ENCODE measurements around the gene PTPRN2. TPM values are rescaled to one million over a fixed set of nuclear protein-coding genes. Genes with fewer than 3 reads are reported as not detected.
A peak's percentile ranks its signal among the peaks of the same experiment; 100 is the strongest.

PTPRN2 gene
- total and polyA plus RNA-seq, 2 of the 13 experiments (the other 11 are each of a cell fraction or from before 2014, with no cell fraction given): 2.5 to 24.2 TPM

DNA sequence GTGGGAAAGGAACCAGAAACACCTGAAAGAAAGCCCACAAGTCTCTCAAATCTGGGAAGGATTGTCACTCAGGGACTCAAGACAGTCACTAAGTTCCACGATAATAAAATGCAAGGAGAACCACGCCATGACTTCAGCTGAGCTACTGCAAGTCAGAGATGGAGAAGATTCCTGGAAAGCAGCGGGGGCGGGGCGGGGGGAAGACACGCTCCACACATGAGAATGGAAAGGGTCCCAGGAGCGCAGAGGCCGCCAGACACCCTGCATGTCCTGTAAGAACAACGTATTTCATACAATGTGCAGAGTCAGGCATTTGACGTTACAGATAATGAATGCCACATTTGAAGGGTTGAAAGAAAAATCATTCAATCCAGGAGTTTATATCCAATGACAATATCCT is 448.1 kb downstream of the PTPRN2 start:
- 96% methylated on average over 10 of the region's 10 CpGs for WGBS (ENCODE audit: low lambda C conversion rate)
- TF ChIP-seq ZSCAN31 (CRISPR knock-in tag; IDR thresholded peaks at IDR 0.05; ENCODE audit: low read depth) (no peak), BCL6 (CRISPR knock-in tag; IDR thresholded peaks at IDR 0.05) (0 out of 2 replicates have a peak, but pooled peaks have one; percentile 31)
- H3K36me3 ChIP-seq (replicated peaks in 1 of 2; ENCODE audit: control insufficient read depth in 1 of 2, insufficient read depth in 2 of 2, low read length in 2 of 2): no peaks in the 10 kb centered on the region
- intact Hi-C loops (cut with micrococcal nuclease; ENCODE audit: unreplicated experiment) (no loop called here), in situ Hi-C loops (cut with HindIII; ENCODE audit: extremely low pct_ligation_motif_present, low pct_unique_long_range_greater_than_20kb) (no loop called here)
- no peak overlapping the region for H3K9ac ChIP-seq (ENCODE audit: insufficient read depth, low read depth, low read length)
- ATAC-seq (no peak), DNase-seq (ENCODE audit: low spot score) (no peak), FAIRE-seq (no peak)
- no peak overlapping the region for H2AFZ ChIP-seq (ENCODE audit: low read length)
- H3K27ac ChIP-seq (ENCODE audit: extremely low read length, insufficient read depth, low read length): no peak overlapping the region
- no peaks in the 10 kb centered on the region for H3K79me2 ChIP-seq (ENCODE audit: insufficient read depth, low read length)
- POLR2A ChIA-PET: no interaction called here
- H3K27me3 ChIP-seq (ENCODE audit: control insufficient read depth in 1 of 2, insufficient read depth in 2 of 2, low read length in 2 of 2): no peaks in the 10 kb centered on the region
- H3K4me2 ChIP-seq (ENCODE audit: low read depth, low read length): no peak overlapping the region
- H3K4me3 ChIP-seq (replicated peaks in 1 of 3; ENCODE audit: insufficient read depth in 1 of 3, low read depth in 2 of 3, low read length in 3 of 3): no peak overlapping the region
- H3K9me3 ChIP-seq (ENCODE audit: low read length): no peaks in the 10 kb centered on the region
- peaks cover 50% of the 10 kb centered on the region for H3K4me1 ChIP-seq (ENCODE audit: insufficient read depth, low read length)
- H4K20me1 ChIP-seq (ENCODE audit: insufficient read depth, low read length): no peaks in the 10 kb centered on the region; the same call in 1 of the 2 replicates
- BruUV-seq (replicated peaks): no TSS peak
- CTCF ChIA-PET (ENCODE audit: low intra/inter-chr PET ratio, low total read pairs): no interaction called here

DNA sequence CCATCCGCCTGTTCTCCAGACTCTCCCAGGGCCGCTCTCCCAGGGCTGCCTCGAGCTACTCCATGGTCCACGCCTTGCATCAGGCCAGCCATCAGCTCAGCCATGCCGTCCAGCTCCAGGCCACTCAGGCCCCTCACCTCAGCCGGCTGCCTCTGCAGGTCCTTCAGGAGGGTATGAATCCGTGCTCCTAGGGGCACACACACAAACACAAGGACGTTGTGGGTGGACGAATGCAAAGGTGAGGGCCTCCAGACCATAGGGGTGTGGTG is 449.4 kb downstream of the PTPRN2 start:
- no peak for DNase-seq (ENCODE audit: low spot score)
- ChIA-PET POLR2A (no interaction called here), CTCF (ENCODE audit: low intra/inter-chr PET ratio, low total read pairs) (no interaction called here)
- ATAC-seq: no peak
- no peak overlapping the region for H3K4me3 ChIP-seq (replicated peaks in 1 of 3; ENCODE audit: insufficient read depth in 1 of 3, low read depth in 2 of 3, low read length in 3 of 3)
- no peaks in the 10 kb centered on the region; the same call in 1 of the 2 replicates for H4K20me1 ChIP-seq (ENCODE audit: insufficient read depth, low read length)
- no peak overlapping the region for H2AFZ ChIP-seq (ENCODE audit: low read length)
- intact Hi-C loops (cut with micrococcal nuclease; ENCODE audit: unreplicated experiment) (no loop called here), in situ Hi-C loops (cut with HindIII; ENCODE audit: extremely low pct_ligation_motif_present, low pct_unique_long_range_greater_than_20kb) (no loop called here)
- peak overlapping the region; percentile 13 for H3K27ac ChIP-seq (ENCODE audit: extremely low read length, insufficient read depth, low read length)
- H3K9ac ChIP-seq (ENCODE audit: insufficient read depth, low read depth, low read length): no peak overlapping the region
- no peaks in the 10 kb centered on the region for H3K9me3 ChIP-seq (ENCODE audit: low read length)
- FAIRE-seq: no peak
- H3K4me1 ChIP-seq (ENCODE audit: insufficient read depth, low read length): peaks cover 38% of the 10 kb centered on the region
- WGBS (ENCODE audit: low lambda C conversion rate): 57% methylated on average over 6 of the region's 9 CpGs
- no TSS peak for BruUV-seq (replicated peaks)
- TF ChIP-seq, protein P1, sequence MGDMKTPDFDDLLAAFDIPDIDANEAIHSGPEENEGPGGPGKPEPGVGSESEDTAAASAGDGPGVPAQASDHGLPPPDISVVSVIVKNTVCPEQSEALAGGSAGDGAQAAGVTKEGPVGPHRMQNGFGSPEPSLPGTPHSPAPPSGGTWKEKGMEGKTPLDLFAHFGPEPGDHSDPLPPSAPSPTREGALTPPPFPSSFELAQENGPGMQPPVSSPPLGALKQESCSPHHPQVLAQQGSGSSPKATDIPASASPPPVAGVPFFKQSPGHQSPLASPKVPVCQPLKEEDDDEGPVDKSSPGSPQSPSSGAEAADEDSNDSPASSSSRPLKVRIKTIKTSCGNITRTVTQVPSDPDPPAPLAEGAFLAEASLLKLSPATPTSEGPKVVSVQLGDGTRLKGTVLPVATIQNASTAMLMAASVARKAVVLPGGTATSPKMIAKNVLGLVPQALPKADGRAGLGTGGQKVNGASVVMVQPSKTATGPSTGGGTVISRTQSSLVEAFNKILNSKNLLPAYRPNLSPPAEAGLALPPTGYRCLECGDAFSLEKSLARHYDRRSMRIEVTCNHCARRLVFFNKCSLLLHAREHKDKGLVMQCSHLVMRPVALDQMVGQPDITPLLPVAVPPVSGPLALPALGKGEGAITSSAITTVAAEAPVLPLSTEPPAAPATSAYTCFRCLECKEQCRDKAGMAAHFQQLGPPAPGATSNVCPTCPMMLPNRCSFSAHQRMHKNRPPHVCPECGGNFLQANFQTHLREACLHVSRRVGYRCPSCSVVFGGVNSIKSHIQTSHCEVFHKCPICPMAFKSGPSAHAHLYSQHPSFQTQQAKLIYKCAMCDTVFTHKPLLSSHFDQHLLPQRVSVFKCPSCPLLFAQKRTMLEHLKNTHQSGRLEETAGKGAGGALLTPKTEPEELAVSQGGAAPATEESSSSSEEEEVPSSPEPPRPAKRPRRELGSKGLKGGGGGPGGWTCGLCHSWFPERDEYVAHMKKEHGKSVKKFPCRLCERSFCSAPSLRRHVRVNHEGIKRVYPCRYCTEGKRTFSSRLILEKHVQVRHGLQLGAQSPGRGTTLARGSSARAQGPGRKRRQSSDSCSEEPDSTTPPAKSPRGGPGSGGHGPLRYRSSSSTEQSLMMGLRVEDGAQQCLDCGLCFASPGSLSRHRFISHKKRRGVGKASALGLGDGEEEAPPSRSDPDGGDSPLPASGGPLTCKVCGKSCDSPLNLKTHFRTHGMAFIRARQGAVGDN (CRISPR knock-in tag; IDR thresholded peaks at IDR 0.05): peak; percentile 39
- TF ChIP-seq, protein P2, sequence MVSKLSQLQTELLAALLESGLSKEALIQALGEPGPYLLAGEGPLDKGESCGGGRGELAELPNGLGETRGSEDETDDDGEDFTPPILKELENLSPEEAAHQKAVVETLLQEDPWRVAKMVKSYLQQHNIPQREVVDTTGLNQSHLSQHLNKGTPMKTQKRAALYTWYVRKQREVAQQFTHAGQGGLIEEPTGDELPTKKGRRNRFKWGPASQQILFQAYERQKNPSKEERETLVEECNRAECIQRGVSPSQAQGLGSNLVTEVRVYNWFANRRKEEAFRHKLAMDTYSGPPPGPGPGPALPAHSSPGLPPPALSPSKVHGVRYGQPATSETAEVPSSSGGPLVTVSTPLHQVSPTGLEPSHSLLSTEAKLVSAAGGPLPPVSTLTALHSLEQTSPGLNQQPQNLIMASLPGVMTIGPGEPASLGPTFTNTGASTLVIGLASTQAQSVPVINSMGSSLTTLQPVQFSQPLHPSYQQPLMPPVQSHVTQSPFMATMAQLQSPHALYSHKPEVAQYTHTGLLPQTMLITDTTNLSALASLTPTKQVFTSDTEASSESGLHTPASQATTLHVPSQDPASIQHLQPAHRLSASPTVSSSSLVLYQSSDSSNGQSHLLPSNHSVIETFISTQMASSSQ (IDR thresholded peaks at IDR 0.05; ENCODE audit: low read depth): no peak
- TF ChIP-seq, protein P2 (CRISPR knock-in tag; IDR thresholded peaks at IDR 0.05; ENCODE audit: borderline replicate concordance): no peak
- H3K36me3 ChIP-seq (replicated peaks in 1 of 2; ENCODE audit: control insufficient read depth in 1 of 2, insufficient read depth in 2 of 2, low read length in 2 of 2): no peaks in the 10 kb centered on the region
- H3K27me3 ChIP-seq (ENCODE audit: control insufficient read depth in 1 of 2, insufficient read depth in 2 of 2, low read length in 2 of 2): no peaks in the 10 kb centered on the region
- H3K4me2 ChIP-seq (ENCODE audit: low read depth, low read length): peak overlapping the region; percentile 25; the same call in 1 of the 2 replicates
- H3K79me2 ChIP-seq (ENCODE audit: insufficient read depth, low read length): no peaks in the 10 kb centered on the region
